Coronary artery (tissue), 2 donors: ENCODE measurements around the gene PGAM1.
"Not testable (repeated sequence)": the region's sequence is repeated elsewhere in the genome, so short reads cannot be mapped to it uniquely, and the experiment has no call there.

Experiments
- DNase-seq: peaks from one replicate; pipeline ENCODE4 v3.0.0-alpha.2; 2017; ENCODE audit warnings: low spot score
- H3K27ac ChIP-seq, 2 donors: fragments of 200-600 bp; sonication (generic); one replicate each; pipeline ENCODE4 v1.5.1; 2016 to 2019
- H3K4me3 ChIP-seq: fragments of 200-600 bp; sonication (generic); 2 replicates; pipeline ENCODE4 v1.5.1; 2016; ENCODE audit warnings: mild to moderate bottlenecking, moderate library complexity
- TF ChIP-seq, protein P1 (sequence below): fragments of 200-600 bp; sonication (generic); IDR thresholded peaks from one replicate; pipeline ENCODE4 v1.5.1; 2019; ENCODE audit warnings: antibody characterized with exemption

Gene PGAM1

DNA sequence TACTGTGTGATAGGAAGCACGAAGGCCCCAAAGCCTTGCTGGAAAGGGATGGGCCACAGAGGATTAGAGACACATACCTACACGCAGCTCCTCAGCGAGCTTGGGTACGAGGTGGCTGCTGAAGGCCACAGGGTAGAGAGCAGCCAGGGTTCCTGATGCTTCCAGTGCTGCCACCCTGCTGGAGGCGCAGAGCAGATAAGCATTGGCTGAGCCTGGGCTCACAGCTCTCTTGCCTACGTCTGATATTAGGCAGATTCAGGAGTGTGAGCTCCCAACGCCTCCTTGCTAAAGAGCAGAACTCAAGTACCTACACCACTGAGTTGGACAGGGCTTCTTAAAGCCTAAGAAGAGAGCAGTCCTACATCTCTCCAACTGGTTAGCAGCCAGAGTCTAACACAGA is 40.0 kb downstream of the PGAM1 start:
- H3K4me3 ChIP-seq: no peak overlapping the region
- no peak for DNase-seq
- no peak overlapping the region for H3K27ac ChIP-seq
- TF ChIP-seq, protein P1, sequence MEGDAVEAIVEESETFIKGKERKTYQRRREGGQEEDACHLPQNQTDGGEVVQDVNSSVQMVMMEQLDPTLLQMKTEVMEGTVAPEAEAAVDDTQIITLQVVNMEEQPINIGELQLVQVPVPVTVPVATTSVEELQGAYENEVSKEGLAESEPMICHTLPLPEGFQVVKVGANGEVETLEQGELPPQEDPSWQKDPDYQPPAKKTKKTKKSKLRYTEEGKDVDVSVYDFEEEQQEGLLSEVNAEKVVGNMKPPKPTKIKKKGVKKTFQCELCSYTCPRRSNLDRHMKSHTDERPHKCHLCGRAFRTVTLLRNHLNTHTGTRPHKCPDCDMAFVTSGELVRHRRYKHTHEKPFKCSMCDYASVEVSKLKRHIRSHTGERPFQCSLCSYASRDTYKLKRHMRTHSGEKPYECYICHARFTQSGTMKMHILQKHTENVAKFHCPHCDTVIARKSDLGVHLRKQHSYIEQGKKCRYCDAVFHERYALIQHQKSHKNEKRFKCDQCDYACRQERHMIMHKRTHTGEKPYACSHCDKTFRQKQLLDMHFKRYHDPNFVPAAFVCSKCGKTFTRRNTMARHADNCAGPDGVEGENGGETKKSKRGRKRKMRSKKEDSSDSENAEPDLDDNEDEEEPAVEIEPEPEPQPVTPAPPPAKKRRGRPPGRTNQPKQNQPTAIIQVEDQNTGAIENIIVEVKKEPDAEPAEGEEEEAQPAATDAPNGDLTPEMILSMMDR: no peak

DNA sequence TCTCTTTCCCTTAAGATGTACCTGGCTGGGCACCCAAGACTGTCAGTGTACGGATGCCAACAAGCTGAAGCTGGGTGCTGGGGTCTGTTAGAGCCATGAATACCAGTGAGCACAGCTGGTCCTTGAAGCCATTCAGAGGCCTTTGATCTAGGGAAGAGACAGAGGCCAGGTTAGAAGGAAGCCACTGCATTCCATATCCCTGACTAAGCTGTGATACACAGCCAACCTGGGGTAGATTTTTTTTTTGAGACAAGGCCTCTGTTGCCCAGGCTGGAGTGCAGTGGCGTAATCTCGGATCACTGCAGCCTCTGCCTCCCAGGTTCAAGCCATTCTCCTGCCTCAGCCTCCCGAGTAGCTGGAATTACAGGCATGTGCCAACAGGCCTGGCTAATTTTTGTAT is 40.8 kb downstream of the PGAM1 start:
- Histone ChIP-seq H3K27ac (no peak overlapping the region), H3K4me3 (no peak overlapping the region)
- DNase-seq: no peak
- TF ChIP-seq, protein P1: no peak

DNA sequence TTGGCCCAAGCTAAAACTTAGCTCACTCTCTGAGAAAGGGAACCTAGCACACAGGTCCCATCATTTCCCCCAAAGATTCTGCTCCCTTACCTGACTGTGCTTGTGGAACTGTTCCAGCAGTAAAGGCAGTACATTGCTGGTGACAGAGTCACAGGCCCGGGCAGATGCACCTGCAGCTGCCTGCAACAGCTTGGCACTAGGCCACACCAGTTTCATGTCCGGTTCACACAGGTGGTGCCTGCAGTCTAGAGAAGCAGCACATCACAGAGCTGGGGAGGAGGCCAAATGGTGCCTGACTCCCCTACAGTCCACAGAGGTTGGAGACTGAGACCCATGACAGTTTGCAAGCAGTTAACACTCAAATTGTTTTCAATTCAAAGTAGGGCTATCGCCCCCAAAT is 42.2 kb downstream of the PGAM1 start:
- H3K4me3 ChIP-seq: no peak overlapping the region
- H3K27ac ChIP-seq: no peak overlapping the region
- TF ChIP-seq, protein P1: no peak
- no peak for DNase-seq

DNA sequence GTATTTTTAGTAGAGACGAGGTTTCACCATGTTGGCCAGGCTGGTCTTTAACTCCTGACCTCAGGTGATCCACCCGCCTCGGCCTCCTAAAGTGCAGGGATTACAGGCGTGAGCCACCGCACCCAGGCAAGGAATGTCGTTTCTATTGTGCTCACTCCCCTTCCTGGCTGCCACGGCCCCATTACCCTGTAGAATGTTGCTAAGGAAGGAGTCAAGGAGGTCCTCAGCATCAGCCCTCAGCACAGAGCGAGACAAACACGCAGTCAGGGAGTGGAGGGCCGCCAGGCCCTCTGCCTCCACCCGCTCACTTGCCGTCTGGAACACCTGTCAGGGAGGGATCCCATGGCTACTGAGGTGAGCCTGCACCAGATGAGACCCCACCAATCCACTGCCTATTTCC is 42.8 kb downstream of the PGAM1 start:
- DNase-seq, H3K4me3 ChIP-seq, H3K27ac ChIP-seq: not testable (repeated sequence)

DNA sequence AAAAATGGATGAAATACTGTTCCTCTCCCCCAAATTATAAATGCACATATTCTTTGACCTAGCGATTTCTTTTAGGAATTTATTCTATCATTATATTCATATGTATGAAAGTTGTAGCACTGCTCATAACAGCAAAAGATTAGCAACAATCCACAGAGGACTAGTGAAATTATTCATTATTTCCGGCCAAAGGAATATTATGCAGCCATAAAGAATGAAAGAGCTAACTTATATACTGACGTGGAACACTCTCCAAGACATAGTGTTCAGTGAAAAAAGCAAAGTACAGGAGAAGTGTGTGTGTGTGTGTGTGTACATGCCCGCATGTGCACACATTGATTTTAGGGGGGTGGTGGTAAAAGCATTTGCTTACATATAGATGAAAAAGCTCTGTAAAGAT is 48.9 kb downstream of the PGAM1 start:
- H3K27ac ChIP-seq: no peak overlapping the region
- DNase-seq: no peak
- TF ChIP-seq, protein P1: no peak
- H3K4me3 ChIP-seq: no peak overlapping the region

DNA sequence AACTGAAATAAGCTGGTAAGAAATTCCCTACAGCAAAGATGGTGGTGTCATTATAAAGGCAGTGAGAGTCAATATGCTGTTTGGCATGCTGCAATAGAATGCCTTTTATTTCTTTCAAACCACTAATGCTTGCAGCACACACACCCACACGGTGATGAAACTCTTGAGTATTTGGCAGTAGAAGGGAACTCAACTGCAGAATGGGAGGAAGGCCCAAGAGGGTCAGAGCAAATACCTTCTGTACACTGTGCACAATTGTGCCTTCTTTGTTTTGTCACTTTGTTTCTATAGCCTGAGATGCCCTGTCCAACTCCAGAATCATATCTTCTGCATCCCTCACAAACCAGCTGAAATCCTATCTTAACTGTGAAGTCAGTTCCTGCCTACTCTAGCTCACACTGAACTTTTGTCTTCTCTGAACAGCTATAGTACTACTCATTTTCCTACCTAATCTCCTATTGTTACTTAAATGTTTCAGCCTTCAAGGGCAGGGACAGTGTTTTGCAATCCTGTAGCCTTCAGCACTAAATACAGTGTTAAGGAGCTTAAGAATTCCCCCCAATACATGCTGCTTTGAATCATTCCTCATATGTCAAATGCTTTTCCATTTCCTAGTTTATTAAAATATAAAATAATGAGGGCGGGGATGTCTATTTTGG is 50.1 kb downstream of the PGAM1 start:
- Histone ChIP-seq H3K27ac (no peak overlapping the region), H3K4me3 (no peak overlapping the region)
- DNase-seq: no peak
- TF ChIP-seq, protein P1: no peak

DNA sequence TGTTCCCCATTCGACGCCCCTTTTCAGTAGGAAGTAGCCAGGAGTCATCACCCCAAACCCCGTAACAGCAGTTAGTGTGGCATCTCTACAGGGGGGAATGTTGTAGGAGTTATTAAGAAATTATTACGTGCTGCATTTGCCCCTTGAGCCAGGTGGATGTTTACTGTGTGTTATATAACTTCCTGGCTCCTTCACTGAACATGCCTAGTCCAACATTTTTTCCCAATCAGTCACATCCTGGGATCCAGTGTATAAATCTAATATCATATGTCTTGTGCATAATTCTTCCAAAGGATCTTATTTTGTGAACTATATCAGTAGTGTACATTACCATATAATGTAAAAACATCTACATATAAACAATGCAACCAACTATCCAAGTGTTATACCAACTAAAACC is 53.4 kb downstream of the PGAM1 start:
- H3K4me3 ChIP-seq, DNase-seq, H3K27ac ChIP-seq: not testable (repeated sequence)

DNA sequence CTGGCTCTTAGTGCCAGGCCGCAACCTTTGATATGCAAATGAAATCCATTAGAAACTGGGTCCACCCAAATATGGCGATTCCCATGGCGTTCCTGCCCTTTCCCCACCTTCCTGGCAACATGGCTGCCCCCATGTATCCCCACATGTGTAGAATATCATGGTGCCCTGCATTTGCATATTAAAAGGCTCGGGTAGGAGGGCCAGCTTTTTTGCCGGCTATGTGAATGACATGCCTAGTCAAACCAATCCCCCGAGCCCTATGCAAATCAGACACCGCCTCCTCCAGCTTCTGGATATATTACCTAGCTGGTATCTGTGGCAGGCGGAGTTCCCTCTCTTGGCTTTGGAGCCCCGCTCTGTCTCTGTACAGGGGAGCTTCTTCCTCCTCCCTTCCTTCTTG is 53.9 kb downstream of the PGAM1 start:
- Histone ChIP-seq H3K27ac (no peak overlapping the region), H3K4me3 (no peak overlapping the region)
- TF ChIP-seq, protein P1: no peak
- no peak for DNase-seq
